HG03039 (cell line): ENCODE data around the gene NDUFS4.
"Not testable (repeated sequence)": the region's sequence is repeated elsewhere in the genome, so short reads cannot be mapped to it uniquely, and the experiment has no call there.

Source experiments
- ATAC-seq: cut with Tn5 transposase; IDR thresholded peaks from one replicate; pipeline ENCODE4 v1.9.1; 2021; ENCODE audit warnings: mild to moderate bottlenecking, moderate library complexity; ENCODE audit not compliant: unreplicated experiment

Gene NDUFS4

GRCh38 chr5:53649352-53649751 is 88.9 kb downstream of the NDUFS4 start:
- no peak for ATAC-seq

GRCh38 chr5:53660573-53660972 is 100.1 kb downstream of the NDUFS4 start:
- ATAC-seq = not testable (repeated sequence)

- ATAC-seq = not testable (repeated sequence)
Observed at GRCh38 chr5:53665313-53665712, 104.9 kb downstream of the NDUFS4 start.

GRCh38 chr5:53667621-53668020 is 107.2 kb downstream of the NDUFS4 start:
- ATAC-seq = no peak

GRCh38 chr5:53671447-53671846 is 111.0 kb downstream of the NDUFS4 start:
- no peak for ATAC-seq

GRCh38 chr5:53674121-53674520 is 113.7 kb downstream of the NDUFS4 start:
- ATAC-seq = no peak

GRCh38 chr5:53677632-53678031 is 117.2 kb downstream of the NDUFS4 start:
- ATAC-seq = no peak

- no peak for ATAC-seq
Observed at GRCh38 chr5:53678981-53679660, 118.7 kb downstream of the NDUFS4 start.

- ATAC-seq = no peak
Observed at GRCh38 chr5:53681079-53681478, 120.6 kb downstream of the NDUFS4 start.

- no peak for ATAC-seq
Observed at GRCh38 chr5:53691014-53691413, 130.6 kb downstream of the NDUFS4 start.

GRCh38 chr5:53694520-53695022 is 134.1 kb downstream of the NDUFS4 start:
- ATAC-seq = no peak

- not testable (repeated sequence) for ATAC-seq
Observed at GRCh38 chr5:53710405-53710804, 150.0 kb downstream of the NDUFS4 start.

- ATAC-seq = no peak
Observed at GRCh38 chr5:53712327-53712726, 151.9 kb downstream of the NDUFS4 start.

GRCh38 chr5:53713978-53714666 is 153.7 kb downstream of the NDUFS4 start:
- no peak for ATAC-seq

GRCh38 chr5:53714667-53715010 is 154.2 kb downstream of the NDUFS4 start:
- no peak for ATAC-seq

GRCh38 chr5:53726121-53726520 is 165.7 kb downstream of the NDUFS4 start:
- no peak for ATAC-seq

- ATAC-seq = no peak
Observed at GRCh38 chr5:53730943-53731342, 170.5 kb downstream of the NDUFS4 start.
